ENCODE measurements around the gene TUBB4B.

TUBB4B gene

DNA sequence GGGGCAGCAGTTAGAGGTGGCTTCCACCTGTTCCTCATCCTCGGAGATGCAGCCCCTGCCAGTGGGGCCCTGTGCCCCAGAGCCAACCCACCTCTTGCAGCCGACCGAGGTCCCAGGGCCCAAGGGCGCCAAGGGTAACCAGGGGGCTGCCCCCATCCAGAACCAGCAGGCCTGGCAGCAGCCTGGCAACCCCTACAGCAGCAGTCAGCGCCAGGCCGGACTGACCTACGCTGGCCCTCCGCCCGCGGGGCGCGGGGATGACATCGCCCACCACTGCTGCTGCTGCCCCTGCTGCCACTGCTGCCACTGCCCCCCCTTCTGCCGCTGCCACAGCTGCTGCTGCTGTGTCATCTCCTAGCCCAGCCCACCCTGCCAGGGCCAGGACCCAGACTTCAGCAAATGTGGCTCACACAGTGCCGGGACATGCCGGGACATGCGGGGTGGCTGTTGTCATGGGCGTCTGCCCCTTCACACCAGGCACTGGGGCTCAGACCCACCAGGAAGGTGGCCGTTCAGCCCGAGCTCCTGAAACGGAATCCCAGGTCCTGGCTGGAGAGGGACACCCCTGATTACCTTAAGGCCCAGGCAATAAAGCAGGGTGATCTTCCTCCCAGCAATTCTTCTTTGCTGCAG is 15.3 kb upstream of the TUBB4B start:
- DNase-seq (ENCODE audit: low spot score), result no peak

DNA sequence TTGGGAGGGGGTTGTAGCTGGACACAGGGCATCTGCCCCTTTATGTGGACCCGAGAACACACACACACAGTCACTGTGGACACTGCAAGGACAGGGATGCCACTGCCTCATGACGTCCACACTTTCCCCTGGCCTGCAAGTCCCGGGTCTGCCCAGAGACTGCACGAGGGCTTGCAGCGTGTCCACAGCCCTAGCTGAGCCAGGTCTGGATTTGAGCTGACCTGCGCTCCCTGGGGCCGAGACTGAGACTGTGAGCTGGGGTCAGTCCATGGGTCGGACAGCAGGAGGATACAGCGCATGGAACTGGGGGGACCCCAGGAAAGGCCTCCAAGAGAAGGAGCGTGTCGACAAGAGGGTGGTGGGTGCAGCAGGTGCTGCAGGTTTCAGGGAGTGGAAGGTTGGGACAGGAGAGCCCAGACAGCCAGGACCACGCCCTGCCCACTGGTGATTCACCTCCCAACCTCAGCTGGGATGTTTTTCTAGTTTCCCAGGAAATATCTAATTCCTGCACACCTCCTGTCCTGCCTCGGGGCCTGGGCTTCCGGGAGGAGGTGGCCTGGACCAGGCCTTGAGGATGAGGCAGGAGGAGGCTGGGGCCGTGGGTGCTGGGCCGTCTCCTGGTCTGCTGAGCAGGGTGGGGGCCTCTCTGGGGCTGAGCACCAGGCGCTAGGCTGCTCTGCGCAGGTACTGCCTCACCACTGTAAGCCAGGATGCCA is 14.6 kb upstream of the TUBB4B start:
- no peak for DNase-seq (ENCODE audit: low spot score)

- DNase-seq (ENCODE audit: low spot score), result no peak
Measured at GRCh38 chr9:137227054-137227852, 13.8 kb upstream of the TUBB4B start, which contains the start of gene RNF224. RNF224 (plus strand) TSS chr9:137227502; CDS start chr9:137228336, 834 bp downstream.

GRCh38 chr9:137227853-137228505 is 13.1 kb upstream of the TUBB4B start:
- DNase-seq (ENCODE audit: low spot score), result no peak

- no peak for DNase-seq (ENCODE audit: low spot score)
Measured at GRCh38 chr9:137228506-137228967, 12.6 kb upstream of the TUBB4B start.

DNA sequence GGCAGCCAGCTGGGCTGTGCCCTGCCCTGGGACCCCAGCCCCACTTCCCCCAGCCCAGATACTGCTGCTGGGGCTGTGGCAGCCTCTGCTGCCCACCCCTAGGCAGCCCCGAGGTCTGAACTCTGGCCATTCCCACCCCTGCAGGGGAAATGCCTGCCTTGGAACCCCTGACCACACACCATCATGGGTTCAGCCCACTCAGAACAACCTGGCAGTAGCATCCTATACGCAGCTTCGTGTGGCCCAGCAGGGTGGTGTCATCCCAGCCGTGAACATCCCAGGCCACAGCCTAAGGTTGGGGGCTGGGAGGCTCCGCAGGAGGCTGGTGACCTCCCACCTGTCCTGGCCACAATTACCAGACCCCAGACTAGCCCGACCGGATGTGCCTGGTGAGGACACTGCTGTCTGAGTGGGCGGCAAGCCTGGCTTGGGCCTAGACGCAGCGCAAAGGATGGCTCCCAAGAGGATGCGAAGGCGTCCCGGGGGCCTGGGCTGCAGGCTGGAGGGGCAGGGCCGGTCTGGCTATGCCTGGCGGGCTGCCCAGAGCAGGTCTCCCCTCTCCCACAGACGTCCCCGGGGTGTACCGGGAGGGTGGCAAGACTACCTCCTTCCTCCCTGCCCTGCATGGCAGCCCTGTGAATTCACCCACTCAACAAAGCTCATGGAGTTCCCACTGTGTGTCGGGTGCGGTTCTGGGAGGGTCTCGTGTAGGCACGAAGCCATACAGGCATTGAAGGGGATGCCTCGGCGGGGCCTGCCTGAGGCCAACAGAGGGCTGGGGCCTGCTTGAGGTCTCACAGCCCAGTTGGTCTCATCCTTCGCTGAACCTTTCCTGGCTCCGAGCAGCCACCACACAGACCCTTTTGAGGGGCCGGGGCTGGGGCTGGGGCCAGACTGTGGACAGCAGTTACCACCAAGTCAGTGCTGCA is 11.9 kb upstream of the TUBB4B start:
- no peak for DNase-seq (ENCODE audit: low spot score)

GRCh38 chr9:137229903-137230704 is 11.0 kb upstream of the TUBB4B start:
- no peak for DNase-seq (ENCODE audit: low spot score)

DNA sequence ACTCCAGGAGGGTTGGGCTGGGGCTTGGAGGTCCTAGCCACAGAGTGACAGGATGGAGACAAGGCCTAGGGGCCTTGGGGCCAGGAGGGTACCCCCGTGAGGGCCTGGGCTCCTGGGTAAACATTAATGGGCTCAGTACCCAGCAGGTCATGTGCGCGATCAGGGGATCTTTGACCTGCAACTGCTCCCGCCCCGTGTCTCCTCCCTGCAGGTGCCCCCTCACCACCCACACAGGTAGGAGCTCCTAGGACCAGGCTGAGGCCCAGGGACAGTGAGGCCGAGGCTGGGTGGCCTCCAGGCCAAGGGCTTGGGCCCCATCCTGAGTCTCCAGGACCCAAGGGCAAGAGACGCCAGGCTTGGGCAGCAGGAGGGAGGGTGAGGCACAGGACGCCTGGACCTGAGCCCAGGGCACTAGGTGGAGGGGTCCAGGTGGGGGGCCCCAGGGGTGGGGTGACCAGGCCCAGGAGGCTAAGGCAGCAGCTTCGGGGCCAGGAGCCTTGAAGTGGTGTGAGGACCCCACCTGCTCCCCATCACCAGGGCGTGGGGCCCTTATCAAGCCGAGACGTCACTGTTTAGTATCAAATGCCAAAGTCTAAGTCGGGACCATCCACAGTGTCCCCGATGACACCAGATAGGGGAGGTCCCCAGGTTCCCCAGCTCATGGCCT is 10.2 kb upstream of the TUBB4B start, which contains the start of gene SLC34A3:
Gene SLC34A3 (plus strand): TSS at position 197 of the 667 bp plus-strand sequence. CDS start 802 bp downstream, outside the sequence.
- no peak for DNase-seq (ENCODE audit: low spot score)

- no peak for DNase-seq (ENCODE audit: low spot score)
Measured at GRCh38 chr9:137231372-137232039, 9.6 kb upstream of the TUBB4B start.

DNA sequence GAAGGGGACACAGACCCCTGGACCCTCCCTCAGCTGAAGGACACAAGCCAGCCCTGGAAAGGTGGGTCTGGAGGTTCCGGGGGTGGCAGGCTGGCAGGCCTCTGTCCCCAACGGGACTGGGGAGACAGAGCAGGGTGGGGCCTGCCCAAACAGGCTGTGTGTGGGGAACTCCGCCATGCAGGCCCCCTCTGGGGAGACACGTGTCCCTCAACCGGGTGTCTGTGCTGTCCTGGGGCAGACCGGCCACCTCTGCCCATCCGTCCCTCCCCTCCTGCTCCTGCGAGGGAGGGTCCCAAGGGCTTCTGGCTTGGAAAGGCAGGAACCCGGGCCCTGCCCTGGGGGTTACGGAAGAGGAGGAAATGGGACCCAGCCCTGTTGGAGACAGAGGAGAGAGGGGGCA is 9.0 kb upstream of the TUBB4B start:
- no peak for DNase-seq (ENCODE audit: low spot score)

GRCh38 chr9:137232510-137232909 is 8.6 kb upstream of the TUBB4B start:
- no peak for DNase-seq (ENCODE audit: low spot score)

GRCh38 chr9:137233143-137233980 is 7.7 kb upstream of the TUBB4B start:
- DNase-seq (ENCODE audit: low spot score), result no peak

DNA sequence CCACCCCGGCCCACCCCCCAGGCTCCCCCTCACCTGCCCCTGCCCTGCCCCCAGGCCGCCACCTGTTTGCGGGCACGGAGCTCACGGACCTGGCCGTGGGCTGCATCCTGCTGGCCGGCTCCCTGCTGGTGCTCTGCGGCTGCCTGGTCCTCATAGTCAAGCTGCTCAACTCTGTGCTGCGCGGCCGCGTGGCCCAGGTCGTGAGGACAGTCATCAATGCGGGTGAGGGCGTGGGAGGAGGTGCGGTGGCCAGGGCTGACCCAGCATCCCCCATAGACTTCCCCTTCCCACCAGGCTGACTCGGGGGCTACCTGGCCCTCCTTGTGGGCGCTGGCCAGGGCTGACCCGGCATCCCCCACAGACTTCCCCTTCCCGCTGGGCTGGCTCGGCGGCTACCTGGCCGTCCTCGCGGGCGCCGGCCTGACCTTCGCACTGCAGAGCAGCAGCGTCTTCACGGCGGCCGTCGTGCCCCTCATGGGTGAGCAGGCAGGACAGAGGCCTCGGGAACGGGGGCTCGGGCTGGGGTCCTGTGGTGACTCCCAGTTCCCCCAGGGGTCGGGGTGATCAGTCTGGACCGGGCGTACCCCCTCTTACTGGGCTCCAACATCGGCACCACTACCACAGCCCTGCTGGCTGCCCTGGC is 6.9 kb upstream of the TUBB4B start:
- DNase-seq (ENCODE audit: low spot score), result no peak

GRCh38 chr9:137234758-137235423 is 6.2 kb upstream of the TUBB4B start:
- DNase-seq (ENCODE audit: low spot score), result no peak

DNA sequence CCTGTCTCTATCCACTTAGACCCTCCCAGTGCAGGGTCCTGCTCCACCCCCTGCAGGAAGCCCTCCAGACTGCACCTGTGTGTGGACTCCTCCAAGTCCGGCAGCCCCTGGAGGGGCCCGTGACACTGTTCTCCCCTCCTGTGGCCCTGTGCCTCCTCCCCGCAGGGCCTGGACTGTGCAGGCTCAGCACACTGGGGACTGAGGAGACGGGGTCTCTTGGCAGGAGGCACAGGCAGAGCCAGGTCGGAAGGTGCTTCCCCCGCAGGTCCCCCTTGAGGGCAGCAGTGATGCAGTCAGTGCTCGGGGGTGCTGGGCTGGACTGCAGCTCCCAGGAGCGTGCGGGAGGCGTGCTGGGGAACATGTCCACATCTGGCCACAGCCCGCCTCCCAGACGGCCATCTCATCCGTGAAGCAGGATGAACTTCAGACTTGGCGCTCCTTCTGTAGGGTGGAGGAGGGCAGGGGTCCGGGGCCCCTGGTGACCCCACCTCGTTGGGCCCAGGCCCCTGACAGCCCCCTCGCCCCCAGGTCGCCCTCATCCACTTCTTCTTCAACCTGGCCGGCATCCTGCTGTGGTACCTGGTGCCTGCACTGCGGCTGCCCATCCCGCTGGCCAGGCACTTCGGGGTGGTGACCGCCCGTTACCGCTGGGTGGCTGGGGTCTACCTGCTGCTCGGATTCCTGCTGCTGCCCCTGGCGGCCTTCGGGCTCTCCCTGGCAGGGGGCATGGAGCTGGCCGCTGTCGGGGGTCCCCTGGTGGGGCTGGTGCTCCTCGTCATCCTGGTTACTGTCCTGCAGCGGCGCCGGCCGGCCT is 5.5 kb upstream of the TUBB4B start:
- no peak for DNase-seq (ENCODE audit: low spot score)
